ENCODE data around the gene S100A2.

GRCh38 chr1:153526132-153526543 is 39.5 kb downstream of the S100A2 start:
- TF ChIP-seq CTCF (conservative IDR thresholded peaks at IDR 0.05) (no peak), EZH2 (IDR thresholded peaks at IDR 0.05; ENCODE audit: low read depth) (no peak)

Measured in PC-9 (cell line).